HG02973 (cell line): ENCODE results near the gene STX18.
"Not testable (repeated sequence)": the region's sequence is repeated elsewhere in the genome, so short reads cannot be mapped to it uniquely, and the experiment has no call there.

Experiments used
- ATAC-seq: cut with Tn5 transposase; IDR thresholded peaks from one replicate; pipeline ENCODE4 v1.9.1; 2021; ENCODE audit warnings: moderate library complexity; ENCODE audit not compliant: unreplicated experiment

STX18 gene

GRCh38 chr4:4555916-4556315 lies 14.1 kb upstream of the STX18 start:
- ATAC-seq: no peak

GRCh38 chr4:4554234-4554633 lies 12.4 kb upstream of the STX18 start:
- no peak for ATAC-seq

- ATAC-seq: not testable (repeated sequence)
These were observed 10.2 kb upstream of the STX18 start for GRCh38 chr4:4552042-4552441.

GRCh38 chr4:4550161-4550560 lies 8.3 kb upstream of the STX18 start:
- ATAC-seq: not testable (repeated sequence)

GRCh38 chr4:4549534-4549933 lies 7.7 kb upstream of the STX18 start:
- ATAC-seq: no peak

GRCh38 chr4:4542774-4543485 lies 1.1 kb upstream of the STX18 start:
- no peak for ATAC-seq

GRCh38 chr4:4541040-4541631 lies 712 bp downstream of the STX18 start:
- peak; percentile 40 for ATAC-seq

- no peak for ATAC-seq
These were observed 2.4 kb downstream of the STX18 start for GRCh38 chr4:4539481-4539880.

- no peak for ATAC-seq
These were observed 6.3 kb downstream of the STX18 start for GRCh38 chr4:4535590-4535989.

- no peak for ATAC-seq
These were observed 7.2 kb downstream of the STX18 start for GRCh38 chr4:4534515-4535145.

- ATAC-seq: no peak
These were observed 8.2 kb downstream of the STX18 start for GRCh38 chr4:4533461-4534169.

- ATAC-seq: no peak
These were observed 9.3 kb downstream of the STX18 start for GRCh38 chr4:4532371-4533154.

- ATAC-seq: no peak
These were observed 12.5 kb downstream of the STX18 start for GRCh38 chr4:4529392-4529791.

- ATAC-seq: no peak
These were observed 15.4 kb downstream of the STX18 start for GRCh38 chr4:4526401-4526800.

GRCh38 chr4:4524364-4524763 lies 17.5 kb downstream of the STX18 start:
- ATAC-seq: peak; percentile 97

GRCh38 chr4:4521731-4522130 lies 20.1 kb downstream of the STX18 start:
- no peak for ATAC-seq

GRCh38 chr4:4521136-4521535 lies 20.7 kb downstream of the STX18 start:
- no peak for ATAC-seq

GRCh38 chr4:4519297-4519894 lies 22.5 kb downstream of the STX18 start:
- no peak for ATAC-seq

GRCh38 chr4:4518747-4519146 lies 23.1 kb downstream of the STX18 start:
- ATAC-seq: no peak

GRCh38 chr4:4514786-4515185 lies 27.1 kb downstream of the STX18 start:
- no peak for ATAC-seq

- ATAC-seq: no peak
These were observed 29.6 kb downstream of the STX18 start for GRCh38 chr4:4512282-4512681.
